NCI-H345 treated with DMSO at 0.1 percent for 48 hours (cell line): Measurements from ENCODE around the gene NAIF1.
"Not testable (repeated sequence)": the region's sequence is repeated elsewhere in the genome, so short reads cannot be mapped to it uniquely, and the experiment has no call there.

Source experiments
- DNase-seq: peaks from one replicate; lab custom pipeline; 2025; ENCODE audit not compliant: unreplicated experiment; lab: John Stamatoyannopoulos, UW

The NAIF1 gene

GRCh38 chr9:128088253-128088945 lies 21.3 kb upstream of the NAIF1 start:
- DNase-seq, result no peak

DNA sequence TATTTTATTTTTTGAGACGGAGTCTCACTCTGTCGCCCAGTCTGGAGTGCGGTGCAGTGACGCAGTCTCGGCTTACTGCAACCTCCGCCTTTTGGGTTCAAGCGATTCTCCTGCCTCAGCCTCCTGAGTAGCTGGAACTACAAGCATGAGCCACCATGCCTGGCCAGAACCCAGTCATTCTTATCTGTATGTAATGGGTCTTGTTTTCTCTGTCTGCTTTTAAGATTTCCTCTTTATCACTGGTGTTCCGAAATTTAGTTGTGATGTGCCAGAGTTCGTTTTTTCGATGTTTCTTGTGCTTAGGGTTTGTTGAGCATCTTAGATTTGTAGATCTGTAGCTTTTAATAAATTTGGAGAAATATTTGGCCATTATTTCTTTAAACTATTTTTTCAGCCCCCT lies 20.1 kb upstream of the NAIF1 start:
- DNase-seq, result no peak

DNA sequence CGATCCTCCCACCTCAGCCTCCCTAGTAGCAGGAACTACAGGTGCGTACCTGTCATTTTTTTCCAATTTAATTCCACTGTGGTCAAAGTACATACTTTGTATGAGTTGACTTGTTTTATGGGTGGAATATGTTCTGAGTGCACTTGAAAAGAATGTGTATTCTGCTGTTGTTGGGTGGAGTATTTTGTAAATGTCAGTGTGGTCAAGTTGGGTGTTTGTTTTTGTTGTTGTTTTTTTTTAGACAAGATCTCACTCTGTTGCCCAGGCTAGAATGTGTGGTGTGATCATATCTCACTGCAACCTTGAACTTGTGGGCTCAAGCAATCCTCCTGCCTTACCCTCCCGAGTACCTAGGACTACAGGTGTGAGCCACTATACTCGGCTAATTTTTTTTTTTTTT lies 18.8 kb upstream of the NAIF1 start:
- DNase-seq, result no peak

DNA sequence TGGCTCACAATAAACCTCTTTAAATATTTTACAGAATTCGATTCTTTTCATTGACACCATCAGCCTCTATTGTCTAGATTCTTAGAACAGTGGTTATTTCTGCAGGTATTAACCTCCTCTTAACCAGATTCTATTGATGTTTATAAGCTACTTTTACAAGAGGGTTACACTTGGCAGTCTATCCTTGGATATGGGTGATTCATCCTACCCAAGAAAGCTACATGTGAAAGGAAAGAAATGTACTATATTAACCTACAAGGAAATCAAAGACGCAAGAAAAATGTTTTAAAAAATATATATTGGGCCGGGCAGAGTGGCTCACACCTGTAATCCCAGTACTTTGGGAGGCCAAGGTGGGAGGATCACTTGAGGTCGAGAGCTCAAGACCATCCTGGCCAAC lies 17.6 kb upstream of the NAIF1 start:
- DNase-seq, result no peak

GRCh38 chr9:128082151-128082550 lies 15.0 kb upstream of the NAIF1 start:
- no peak for DNase-seq

GRCh38 chr9:128081056-128081455 lies 13.9 kb upstream of the NAIF1 start:
- DNase-seq, result no peak

- DNase-seq, result no peak
These were observed 13.1 kb upstream of the NAIF1 start for GRCh38 chr9:128080206-128080605.

DNA sequence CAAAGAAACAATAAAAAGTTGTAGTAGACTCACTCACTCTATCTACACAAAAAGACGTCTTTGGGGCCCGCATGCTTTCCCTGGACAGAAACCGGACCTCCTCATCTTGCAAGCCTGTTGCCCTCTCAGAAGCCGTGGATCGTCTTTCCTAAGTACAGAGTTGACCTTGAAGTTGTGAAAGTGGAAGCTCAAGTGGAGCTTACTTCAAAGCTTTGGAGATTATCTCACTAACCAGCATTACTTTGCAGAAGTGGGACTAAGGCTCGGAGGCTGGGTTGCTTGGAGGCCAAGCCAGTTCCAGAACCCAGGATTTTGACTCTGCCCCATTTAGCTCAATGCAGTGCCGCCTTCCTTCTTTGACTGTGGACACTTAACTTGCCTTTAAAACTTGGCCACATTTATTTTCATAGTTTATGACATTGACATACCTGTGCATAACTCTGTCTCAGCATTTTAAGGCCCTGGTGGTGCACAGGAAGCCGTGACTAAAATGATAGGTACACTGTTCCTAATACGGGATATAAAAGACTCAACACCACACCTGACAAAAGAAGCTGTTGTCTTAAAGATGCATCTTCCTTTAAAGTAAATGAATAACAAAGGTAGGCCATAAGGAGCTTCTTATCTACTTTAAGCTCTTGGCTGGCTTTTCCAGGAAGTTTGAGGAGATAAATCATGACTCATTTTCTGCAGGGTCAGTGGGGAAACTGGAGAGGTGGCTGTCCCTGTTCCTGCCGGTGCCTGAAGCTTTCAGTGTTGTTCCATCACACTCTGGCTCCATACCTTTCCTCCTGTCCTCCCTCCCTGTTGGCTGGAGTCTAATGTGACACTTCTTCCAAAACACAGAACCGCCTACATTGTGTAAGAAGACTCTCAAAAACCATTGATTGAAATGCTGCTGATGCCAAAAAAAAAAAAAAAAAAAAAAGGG lies 11.6 kb upstream of the NAIF1 start:
- DNase-seq, result no peak

DNA sequence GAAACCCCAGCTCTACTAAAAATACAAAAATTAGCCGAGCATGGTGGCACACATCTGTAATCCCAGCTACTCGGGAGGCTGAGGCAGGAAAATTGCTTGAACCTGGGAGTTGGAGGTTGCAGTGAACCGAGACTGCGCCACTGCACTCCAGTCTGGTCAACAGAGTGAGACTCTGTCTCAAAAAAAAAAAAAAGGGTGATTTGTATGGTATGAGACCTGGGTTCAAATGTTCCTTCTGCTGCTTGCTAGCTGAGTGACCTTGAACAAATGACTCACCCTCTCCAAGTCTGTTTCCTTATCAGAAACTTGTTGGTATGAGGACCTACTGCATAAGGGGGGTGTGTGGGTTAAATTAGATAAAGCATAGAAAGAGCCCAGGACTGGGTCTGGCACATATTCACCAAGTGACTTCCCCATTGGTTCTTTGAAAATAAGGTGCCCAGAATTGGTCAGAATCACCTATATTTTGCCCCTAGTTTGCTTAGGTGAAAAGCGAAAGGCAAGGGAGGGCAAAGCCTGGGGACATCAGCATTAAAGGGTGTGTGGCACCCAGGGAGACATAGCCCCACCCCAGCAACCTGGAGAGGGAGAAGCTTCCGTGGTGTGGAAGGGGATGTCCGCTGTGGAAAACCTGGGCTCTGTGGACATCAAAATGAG lies 10.9 kb upstream of the NAIF1 start:
- DNase-seq, result no peak

DNA sequence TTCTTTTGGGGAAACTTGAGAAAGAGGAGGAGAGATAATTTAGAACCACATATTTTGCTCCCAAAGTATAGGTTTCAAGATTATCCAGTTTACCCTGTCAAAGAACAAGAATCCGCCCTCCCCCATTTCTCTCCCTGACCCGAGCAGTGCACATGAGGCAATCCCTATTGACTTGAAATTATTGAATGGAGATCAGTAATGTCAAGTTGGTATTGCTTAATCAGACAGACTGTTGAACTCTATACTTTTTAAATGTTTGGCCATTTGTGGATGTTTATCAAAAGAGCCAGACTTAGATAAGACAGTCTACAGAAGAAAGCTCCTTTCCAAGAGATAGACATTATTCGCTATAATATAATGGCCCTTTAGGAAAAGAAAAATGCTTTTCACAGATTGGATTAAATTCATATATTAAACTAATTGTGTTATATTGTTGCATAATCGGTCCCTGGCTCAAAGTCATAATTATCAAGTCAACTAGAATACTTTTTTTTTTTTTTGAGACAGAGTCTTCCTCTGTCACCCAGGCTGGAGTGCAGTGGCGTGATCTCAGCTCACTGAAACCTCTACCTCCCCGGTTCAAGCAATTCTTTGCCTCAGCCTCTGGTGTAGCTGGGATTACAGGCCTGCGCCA lies 6.2 kb upstream of the NAIF1 start:
- no peak for DNase-seq

GRCh38 chr9:128072144-128073021 lies 5.3 kb upstream of the NAIF1 start:
- peak; percentile 13 for DNase-seq

GRCh38 chr9:128071475-128071874 lies 4.4 kb upstream of the NAIF1 start:
- not testable (repeated sequence) for DNase-seq

- DNase-seq, result no peak
These were observed 3.8 kb upstream of the NAIF1 start for GRCh38 chr9:128070874-128071273.

GRCh38 chr9:128068386-128069205 lies 1.5 kb upstream of the NAIF1 start:
- no peak for DNase-seq

- peak; percentile 98 for DNase-seq
These were observed 695 bp upstream of the NAIF1 start, which contains the start of gene SLC25A25 for GRCh38 chr9:128067645-128068385. Gene SLC25A25 (plus strand): TSS chr9:128068232. CDS start chr9:128068320, 88 bp downstream.

GRCh38 chr9:128065907-128066712 lies 1.0 kb downstream of the NAIF1 start:
- DNase-seq, result no peak

GRCh38 chr9:128062846-128063831 lies 4.0 kb downstream of the NAIF1 start:
- no peak for DNase-seq
